Breast epithelium (tissue), 4 donors: ENCODE measurements around the gene YPEL2. TPM values are rescaled to one million over a fixed set of nuclear protein-coding genes. Genes with fewer than 3 reads are reported as not detected.
A peak's percentile ranks its signal among the peaks of the same experiment; 100 is the strongest.

Source experiments
- DNase-seq, 2 donors: peaks; one replicate each; pipeline ENCODE4 v3.0.0-alpha.2; 2019; ENCODE audit warnings: low spot score in 2 of 2
- H3K27ac ChIP-seq, 2 donors: fragments of 200-600 bp; sonication (generic) in 1 of 2; one replicate each; pipeline ENCODE4 v1.5.1; 2016 to 2019; ENCODE audit warnings: mild to moderate bottlenecking in 1 of 2
- H3K27me3 ChIP-seq, 2 donors: fragments of 200-600 bp; sonication (generic) in 1 of 2; one replicate each; pipeline versions ENCODE4 v1.5.1 to v1.6.0; 2017 to 2019; ENCODE audit warnings: control low read depth in 1 of 2, mild to moderate bottlenecking in 1 of 2
- H3K36me3 ChIP-seq: fragments of 200-600 bp; one replicate; pipeline ENCODE4 v1.5.1; 2019
- H3K4me1 ChIP-seq, 2 donors: fragments of 200-600 bp; sonication (generic); one replicate each; pipeline ENCODE4 v1.5.1; 2016 to 2019; ENCODE audit warnings: control low read depth in 1 of 2
- H3K4me3 ChIP-seq, 3 donors: fragments of 200-600 bp; sonication (generic); 1 replicate in 2 of 3; 2 replicates in 1 of 3; pipeline ENCODE4 v1.5.1; 2016 to 2019; ENCODE audit warnings: mild to moderate bottlenecking in 3 of 3, moderate library complexity in 2 of 3
- H3K9me3 ChIP-seq, 2 donors: fragments of 200-600 bp; sonication (generic) in 1 of 2; one replicate each; pipeline ENCODE4 v1.5.1; 2016 to 2019; ENCODE audit warnings: control low read depth in 1 of 2
- POLR2A ChIP-seq: fragments of 450-650 bp; IDR thresholded peaks from one replicate; pipeline ENCODE4 v1.6.1; 2016; ENCODE audit warnings: antibody characterized with exemption, mild to moderate bottlenecking, moderate library complexity
- POLR2AphosphoS5 ChIP-seq, 3 donors: sonication (generic); formaldehyde crosslinking; IDR thresholded peaks; one replicate each; pipeline ENCODE4 v1.6.1; 2017; ENCODE audit warnings: antibody characterized with exemption in 3 of 3
- intact Hi-C: fragments of 100-400 bp; cut with DNase I; formaldehyde crosslinking; loops from one replicate; pipeline ENCODE4 v1.15.1; 2023; ENCODE audit warnings: low total_unique reads
- total RNA-seq, 3 donors: library from RNA; depleted of rRNA; stranded (reverse); fragments of >200 nt; gene quantifications; one replicate each; pipeline ENCODE4 v1.1.0, GENCODE V29; 2016
- TF ChIP-seq, protein P1 (sequence below), 3 donors: fragments of 450-650 bp; IDR thresholded peaks; one replicate each; pipeline ENCODE4 v1.5.1; 2016 to 2017; ENCODE audit warnings: antibody characterized with exemption in 3 of 3, mild to moderate bottlenecking in 3 of 3, moderate library complexity in 3 of 3

YPEL2 gene
- total RNA-seq, 3 donors from 2014 or later = 26.5 to 64.8 (median 33.2) TPM

- no peak for DNase-seq
- Histone ChIP-seq H3K4me3 (no peak overlapping the region), H3K4me1 (no peaks in the 10 kb centered on the region), H3K27me3 (no peaks in the 10 kb centered on the region), H3K36me3 (no peaks in the 10 kb centered on the region), H3K27ac (no peak overlapping the region), H3K9me3 (no peaks in the 10 kb centered on the region)
- TF ChIP-seq POLR2AphosphoS5 (IDR thresholded peaks at IDR 0.05) = no peak
- TF ChIP-seq, protein P1, sequence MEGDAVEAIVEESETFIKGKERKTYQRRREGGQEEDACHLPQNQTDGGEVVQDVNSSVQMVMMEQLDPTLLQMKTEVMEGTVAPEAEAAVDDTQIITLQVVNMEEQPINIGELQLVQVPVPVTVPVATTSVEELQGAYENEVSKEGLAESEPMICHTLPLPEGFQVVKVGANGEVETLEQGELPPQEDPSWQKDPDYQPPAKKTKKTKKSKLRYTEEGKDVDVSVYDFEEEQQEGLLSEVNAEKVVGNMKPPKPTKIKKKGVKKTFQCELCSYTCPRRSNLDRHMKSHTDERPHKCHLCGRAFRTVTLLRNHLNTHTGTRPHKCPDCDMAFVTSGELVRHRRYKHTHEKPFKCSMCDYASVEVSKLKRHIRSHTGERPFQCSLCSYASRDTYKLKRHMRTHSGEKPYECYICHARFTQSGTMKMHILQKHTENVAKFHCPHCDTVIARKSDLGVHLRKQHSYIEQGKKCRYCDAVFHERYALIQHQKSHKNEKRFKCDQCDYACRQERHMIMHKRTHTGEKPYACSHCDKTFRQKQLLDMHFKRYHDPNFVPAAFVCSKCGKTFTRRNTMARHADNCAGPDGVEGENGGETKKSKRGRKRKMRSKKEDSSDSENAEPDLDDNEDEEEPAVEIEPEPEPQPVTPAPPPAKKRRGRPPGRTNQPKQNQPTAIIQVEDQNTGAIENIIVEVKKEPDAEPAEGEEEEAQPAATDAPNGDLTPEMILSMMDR (IDR thresholded peaks at IDR 0.05) = no peak
- no peak for TF ChIP-seq POLR2A
- intact Hi-C loops = no loop called here
Measured at GRCh38 chr17:59292174-59292523, 39.3 kb upstream of the YPEL2 start.

DNA sequence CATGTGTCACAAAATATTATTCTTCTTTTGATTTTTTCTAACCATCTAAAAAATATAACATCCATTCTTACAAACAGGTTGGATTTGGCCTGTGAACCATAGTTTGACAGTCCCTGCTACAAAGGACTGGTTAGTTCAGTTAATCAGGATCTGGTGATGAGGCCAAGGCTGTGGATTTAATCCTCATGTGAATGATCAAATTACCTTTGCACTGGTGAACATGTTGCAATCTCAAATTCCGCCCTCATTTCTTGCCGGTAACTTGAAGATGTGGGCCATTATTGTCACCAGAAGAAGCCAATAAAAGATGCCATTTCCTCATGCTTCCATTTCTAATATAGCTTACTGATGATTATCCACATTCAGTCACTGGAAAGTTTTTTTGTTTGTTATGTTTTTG is 35.3 kb upstream of the YPEL2 start:
- Histone ChIP-seq H3K27ac (peak overlapping the region in 1 of 2 donors; percentile 52), H3K9me3 (no peaks in the 10 kb centered on the region), H3K4me3 (no peak overlapping the region), H3K4me1 (no peaks in the 10 kb centered on the region), H3K36me3 (no peaks in the 10 kb centered on the region), H3K27me3 (no peaks in the 10 kb centered on the region)
- no peak for DNase-seq
- no peak for TF ChIP-seq POLR2A
- TF ChIP-seq POLR2AphosphoS5 (IDR thresholded peaks at IDR 0.05) = no peak
- TF ChIP-seq, protein P1 (IDR thresholded peaks at IDR 0.05) = no peak
- intact Hi-C loops = no loop called here

DNA sequence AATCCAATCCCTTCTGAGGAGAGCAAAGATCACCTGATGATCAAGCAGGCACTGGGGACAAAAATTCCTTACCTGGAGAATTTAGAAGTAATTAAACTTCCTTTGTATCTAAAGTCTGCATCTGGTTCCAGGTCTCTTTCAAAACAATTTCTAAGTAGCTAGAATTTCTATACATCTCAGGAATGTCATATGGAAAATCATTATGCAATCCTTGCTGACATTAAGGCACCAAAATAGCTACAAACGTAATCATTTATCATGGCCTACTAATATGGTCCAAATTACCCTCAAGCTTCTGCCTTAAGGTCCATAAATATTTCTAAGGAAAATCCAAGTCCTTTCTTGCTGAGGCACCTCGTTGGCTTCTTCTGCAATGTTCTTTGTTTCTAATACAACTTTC is 32.9 kb upstream of the YPEL2 start:
- Histone ChIP-seq H3K4me1 (no peaks in the 10 kb centered on the region), H3K27ac (no peak overlapping the region), H3K36me3 (no peaks in the 10 kb centered on the region), H3K27me3 (no peaks in the 10 kb centered on the region), H3K9me3 (no peaks in the 10 kb centered on the region), H3K4me3 (no peak overlapping the region)
- DNase-seq = no peak
- intact Hi-C loops = no loop called here
- TF ChIP-seq, protein P1 (IDR thresholded peaks at IDR 0.05) = no peak
- no peak for TF ChIP-seq POLR2AphosphoS5 (IDR thresholded peaks at IDR 0.05)
- TF ChIP-seq POLR2A = no peak

- TF ChIP-seq POLR2AphosphoS5 (IDR thresholded peaks at IDR 0.05) (no peak), POLR2A (no peak)
- TF ChIP-seq, protein P1 (IDR thresholded peaks at IDR 0.05) = no peak
- no peak overlapping the region for H3K4me3 ChIP-seq
- no peaks in the 10 kb centered on the region for H3K36me3 ChIP-seq
- no peaks in the 10 kb centered on the region for H3K9me3 ChIP-seq
- H3K4me1 ChIP-seq = no peaks in the 10 kb centered on the region
- DNase-seq = no peak
- H3K27me3 ChIP-seq = no peaks in the 10 kb centered on the region
- no peak overlapping the region for H3K27ac ChIP-seq
- intact Hi-C loops = loop anchor here (10.0 kb wide), 1 partner anchor 135 kb away; no protein-coding TSS in a partner anchor
Measured at GRCh38 chr17:59299400-59300092, 31.9 kb upstream of the YPEL2 start.

GRCh38 chr17:59300941-59301340 is 30.5 kb upstream of the YPEL2 start:
- intact Hi-C loops = loop anchor here (10.0 kb wide), 1 partner anchor 134 kb away; no protein-coding TSS in a partner anchor

More at GRCh38 chr17:59300941-59301340, 30.5 kb upstream of the YPEL2 start:
- no peak overlapping the region for H3K4me3 ChIP-seq
- H3K27ac ChIP-seq = no peak overlapping the region
- DNase-seq = no peak
- no peaks in the 10 kb centered on the region for H3K4me1 ChIP-seq
- H3K36me3 ChIP-seq = no peaks in the 10 kb centered on the region
- no peaks in the 10 kb centered on the region for H3K9me3 ChIP-seq
- TF ChIP-seq POLR2A (no peak), POLR2AphosphoS5 (IDR thresholded peaks at IDR 0.05) (no peak)
- TF ChIP-seq, protein P1 (IDR thresholded peaks at IDR 0.05) = no peak
- H3K27me3 ChIP-seq = no peaks in the 10 kb centered on the region
